ENCODE results near the gene CDSN.

- TF ChIP-seq ZNF70 (CRISPR knock-in tag; IDR thresholded peaks at IDR 0.05) (no peak), ZNF8 (CRISPR knock-in tag; IDR thresholded peaks at IDR 0.05) (no peak), RARB (CRISPR knock-in tag; IDR thresholded peaks at IDR 0.05) (no peak), ZFP30 (CRISPR knock-in tag; IDR thresholded peaks at IDR 0.05) (no peak), BACH2 (CRISPR knock-in tag; IDR thresholded peaks at IDR 0.05; ENCODE audit: borderline replicate concordance) (no peak), OSR1 (CRISPR knock-in tag; IDR thresholded peaks at IDR 0.05) (no peak), TCF4 (CRISPR knock-in tag; IDR thresholded peaks at IDR 0.05; ENCODE audit: borderline replicate concordance) (no peak), PPARA (CRISPR knock-in tag; IDR thresholded peaks at IDR 0.05; ENCODE audit: borderline replicate concordance) (no peak), PATZ1 (CRISPR knock-in tag; IDR thresholded peaks at IDR 0.05; ENCODE audit: borderline replicate concordance) (no peak), CREB5 (CRISPR knock-in tag; IDR thresholded peaks at IDR 0.05; ENCODE audit: low read depth) (no peak), ZFP3 (CRISPR knock-in tag; IDR thresholded peaks at IDR 0.05) (no peak)
Observed at GRCh38 chr6:31135710-31136109, 15.5 kb upstream of the CDSN start.
